Measurements from ENCODE around the gene DUSP7. TPM values are rescaled to one million over a fixed set of nuclear protein-coding genes. Genes with fewer than 3 reads are reported as not detected.
A peak's percentile ranks its signal among the peaks of the same experiment; 100 is the strongest.
"Not testable (repeated sequence)": the region's sequence is repeated elsewhere in the genome, so short reads cannot be mapped to it uniquely, and the experiment has no call there.

DUSP7 gene
- total RNA-seq, 6 experiments from 2014 or later = 31.7 to 43.3 (median 37.4) TPM

DNA sequence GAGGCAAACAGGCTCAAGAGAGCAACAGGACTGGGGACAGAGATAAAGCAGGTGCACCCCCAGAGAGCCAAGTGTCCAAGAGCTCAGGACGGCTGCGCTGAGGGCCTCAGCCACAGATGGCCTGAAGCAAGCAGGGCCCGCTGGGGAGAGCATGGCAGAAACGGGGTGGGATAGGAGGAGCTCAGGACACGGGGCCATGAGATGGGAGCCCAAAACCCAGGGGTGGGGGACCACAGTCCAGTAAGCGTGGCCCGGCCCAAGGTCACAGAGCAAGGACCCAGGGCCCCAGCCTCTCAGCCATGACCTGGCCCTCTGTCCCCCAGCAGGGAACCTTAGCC is 9.5 kb downstream of the DUSP7 start:
- no peak for DNase-seq
- no peaks in the 10 kb centered on the region for H3K9me3 Mint-ChIP-seq
- peak overlapping the region; percentile 83 for H3K4me3 Mint-ChIP-seq
- peaks cover 2% of the 10 kb centered on the region for H3K27me3 Mint-ChIP-seq (ENCODE audit: insufficient read depth)
- TF ChIP-seq, protein P1, sequence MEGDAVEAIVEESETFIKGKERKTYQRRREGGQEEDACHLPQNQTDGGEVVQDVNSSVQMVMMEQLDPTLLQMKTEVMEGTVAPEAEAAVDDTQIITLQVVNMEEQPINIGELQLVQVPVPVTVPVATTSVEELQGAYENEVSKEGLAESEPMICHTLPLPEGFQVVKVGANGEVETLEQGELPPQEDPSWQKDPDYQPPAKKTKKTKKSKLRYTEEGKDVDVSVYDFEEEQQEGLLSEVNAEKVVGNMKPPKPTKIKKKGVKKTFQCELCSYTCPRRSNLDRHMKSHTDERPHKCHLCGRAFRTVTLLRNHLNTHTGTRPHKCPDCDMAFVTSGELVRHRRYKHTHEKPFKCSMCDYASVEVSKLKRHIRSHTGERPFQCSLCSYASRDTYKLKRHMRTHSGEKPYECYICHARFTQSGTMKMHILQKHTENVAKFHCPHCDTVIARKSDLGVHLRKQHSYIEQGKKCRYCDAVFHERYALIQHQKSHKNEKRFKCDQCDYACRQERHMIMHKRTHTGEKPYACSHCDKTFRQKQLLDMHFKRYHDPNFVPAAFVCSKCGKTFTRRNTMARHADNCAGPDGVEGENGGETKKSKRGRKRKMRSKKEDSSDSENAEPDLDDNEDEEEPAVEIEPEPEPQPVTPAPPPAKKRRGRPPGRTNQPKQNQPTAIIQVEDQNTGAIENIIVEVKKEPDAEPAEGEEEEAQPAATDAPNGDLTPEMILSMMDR (IDR thresholded peaks at IDR 0.05) = no peak
- peaks cover 54% of the 10 kb centered on the region for H3K4me1 Mint-ChIP-seq (ENCODE audit: low read depth)
- H3K36me3 Mint-ChIP-seq (ENCODE audit: low read depth) = no peaks in the 10 kb centered on the region
- H3K27ac Mint-ChIP-seq = peak overlapping the region; percentile 100

DNA sequence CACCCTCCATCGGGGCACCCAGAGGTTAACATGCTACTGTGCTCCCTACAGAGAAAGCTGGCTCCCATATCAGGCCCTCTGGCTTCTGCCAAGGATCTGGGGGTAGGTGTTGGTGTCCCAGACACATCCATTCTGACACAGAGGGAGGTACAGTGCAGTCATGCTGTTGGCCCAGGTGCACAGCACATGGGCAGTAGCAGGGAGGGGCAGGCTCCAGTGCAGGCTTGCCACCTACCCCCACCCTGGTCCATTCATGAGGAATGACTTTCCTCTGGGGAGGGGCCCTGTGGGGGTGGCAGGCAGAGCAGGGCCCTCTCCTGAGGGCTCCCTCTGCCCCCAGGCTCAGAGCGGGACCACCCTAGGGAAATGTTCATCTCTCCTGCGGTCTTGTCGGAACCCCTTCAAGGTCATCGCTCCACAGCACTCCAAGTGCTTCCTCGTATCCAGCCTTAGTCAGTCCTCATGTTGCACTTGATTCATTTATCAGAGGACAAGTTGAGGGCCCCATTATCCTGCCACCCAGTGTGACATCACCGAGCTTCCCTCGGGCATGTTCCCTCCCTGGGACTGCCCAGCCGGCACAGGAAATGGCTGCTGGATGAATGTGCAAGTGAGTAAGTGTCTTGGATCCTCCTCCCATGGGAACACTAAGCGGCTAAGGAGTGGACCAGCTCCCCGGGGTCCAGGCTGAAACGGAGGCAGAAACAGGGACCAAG is 10.0 kb downstream of the DUSP7 start:
- DNase-seq = peak; percentile 99
- peak overlapping the region; percentile 83 for H3K4me3 Mint-ChIP-seq
- TF ChIP-seq, protein P1 (IDR thresholded peaks at IDR 0.05) = no peak
- no peaks in the 10 kb centered on the region for H3K36me3 Mint-ChIP-seq (ENCODE audit: low read depth)
- H3K27ac Mint-ChIP-seq = peak overlapping the region; percentile 100
- H3K9me3 Mint-ChIP-seq = no peaks in the 10 kb centered on the region
- H3K4me1 Mint-ChIP-seq (ENCODE audit: low read depth) = peaks cover 54% of the 10 kb centered on the region
- H3K27me3 Mint-ChIP-seq (ENCODE audit: insufficient read depth) = peaks cover 2% of the 10 kb centered on the region

DNA sequence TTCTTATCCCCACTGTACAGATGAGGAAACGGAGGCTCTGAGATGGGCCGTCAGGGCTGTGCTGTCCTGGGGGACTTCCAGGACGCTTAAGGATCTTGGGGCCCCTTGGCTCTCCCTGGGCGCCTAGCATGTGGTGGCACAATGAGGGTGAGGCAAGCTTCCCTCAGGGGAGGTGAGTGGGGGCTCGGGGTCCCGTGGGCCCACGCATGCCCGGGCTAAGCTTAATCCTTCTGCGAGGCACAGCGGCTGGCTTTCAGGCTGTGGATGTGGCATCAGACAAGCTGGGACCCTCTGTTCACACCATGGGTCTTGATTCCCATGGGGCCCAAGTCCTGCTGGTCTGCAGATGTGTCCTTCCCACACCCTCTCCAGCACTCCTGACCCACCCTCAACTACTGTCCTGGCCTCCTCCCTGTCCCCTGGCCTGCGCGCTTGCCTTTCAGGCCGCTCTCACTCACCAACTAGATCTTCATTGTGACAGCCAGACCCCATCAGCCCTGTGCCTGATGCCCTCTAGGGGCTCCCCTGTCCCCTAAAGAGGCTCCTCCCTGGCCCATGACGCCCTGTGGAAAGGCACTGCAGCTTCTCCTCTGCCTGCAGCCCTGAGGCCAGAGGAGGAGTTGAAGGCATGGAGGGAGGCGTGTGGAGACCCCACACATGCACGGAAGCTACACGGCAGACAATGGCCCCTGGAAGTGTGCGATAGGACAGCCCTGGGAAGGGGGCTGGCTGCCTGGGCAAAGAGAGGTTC is 11.3 kb downstream of the DUSP7 start:
- DNase-seq = no peak
- H3K27me3 Mint-ChIP-seq (ENCODE audit: insufficient read depth) = peaks cover 2% of the 10 kb centered on the region
- no peaks in the 10 kb centered on the region for H3K36me3 Mint-ChIP-seq (ENCODE audit: low read depth)
- H3K4me3 Mint-ChIP-seq = peak overlapping the region; percentile 65; the same call in 1 of the 2 replicates
- TF ChIP-seq, protein P1 (IDR thresholded peaks at IDR 0.05) = peak; percentile 39
- H3K27ac Mint-ChIP-seq = peak overlapping the region; percentile 100
- no peaks in the 10 kb centered on the region for H3K9me3 Mint-ChIP-seq
- peaks cover 60% of the 10 kb centered on the region for H3K4me1 Mint-ChIP-seq (ENCODE audit: low read depth)

DNA sequence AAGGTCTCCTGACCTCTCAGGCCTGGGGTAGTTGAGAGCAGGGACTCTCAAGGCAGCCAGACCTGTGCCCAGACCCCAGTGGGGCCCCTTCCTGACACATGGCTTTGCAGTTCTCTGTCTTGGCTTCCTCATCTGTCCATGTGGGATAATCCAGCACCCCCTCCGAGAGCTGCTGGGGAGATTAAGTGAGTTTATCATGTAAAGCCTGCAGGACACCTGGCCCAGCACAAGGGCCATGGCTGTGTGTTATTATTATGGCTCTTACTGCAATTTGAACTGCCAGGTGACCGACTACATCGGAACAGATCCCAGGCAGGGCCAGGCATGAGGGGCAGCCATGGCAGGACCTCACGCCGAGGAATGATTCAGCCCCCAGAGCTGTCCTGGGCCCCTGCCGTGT is 12.6 kb downstream of the DUSP7 start:
- no peaks in the 10 kb centered on the region for H3K36me3 Mint-ChIP-seq (ENCODE audit: low read depth)
- H3K27ac Mint-ChIP-seq = no peak overlapping the region; the same call in 1 of the 2 replicates
- H3K4me3 Mint-ChIP-seq = no peak overlapping the region
- no peaks in the 10 kb centered on the region for H3K9me3 Mint-ChIP-seq
- no peak for DNase-seq
- H3K4me1 Mint-ChIP-seq (ENCODE audit: low read depth) = peaks cover 51% of the 10 kb centered on the region
- peaks cover 2% of the 10 kb centered on the region for H3K27me3 Mint-ChIP-seq (ENCODE audit: insufficient read depth)
- TF ChIP-seq, protein P1 (IDR thresholded peaks at IDR 0.05) = no peak

DNA sequence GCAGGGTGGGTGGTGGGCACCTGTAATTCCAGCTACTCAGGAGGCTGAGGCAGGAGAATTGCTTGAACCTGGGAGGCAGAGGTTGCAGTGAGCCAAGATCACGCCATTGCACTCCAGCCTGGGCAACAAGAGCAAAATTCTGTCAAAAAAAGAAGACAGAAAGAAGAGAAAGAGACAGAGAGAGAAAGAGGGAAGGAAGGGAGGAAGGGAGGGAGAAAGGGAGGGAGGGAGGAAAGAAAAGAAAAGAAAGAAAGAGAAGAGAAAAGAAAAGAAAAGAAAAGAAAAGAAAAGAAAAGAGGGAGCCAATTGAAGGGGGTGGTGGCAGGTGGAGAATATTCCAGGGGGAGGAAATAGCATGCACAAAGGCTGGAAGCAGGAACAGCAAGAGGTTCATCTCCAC is 13.3 kb downstream of the DUSP7 start:
- not testable (repeated sequence) for DNase-seq; H3K36me3 Mint-ChIP-seq (ENCODE audit: low read depth); H3K9me3 Mint-ChIP-seq; H3K27me3 Mint-ChIP-seq (ENCODE audit: insufficient read depth); H3K27ac Mint-ChIP-seq; H3K4me3 Mint-ChIP-seq
- peaks cover 44% of the 10 kb centered on the region for H3K4me1 Mint-ChIP-seq (ENCODE audit: low read depth)

DNA sequence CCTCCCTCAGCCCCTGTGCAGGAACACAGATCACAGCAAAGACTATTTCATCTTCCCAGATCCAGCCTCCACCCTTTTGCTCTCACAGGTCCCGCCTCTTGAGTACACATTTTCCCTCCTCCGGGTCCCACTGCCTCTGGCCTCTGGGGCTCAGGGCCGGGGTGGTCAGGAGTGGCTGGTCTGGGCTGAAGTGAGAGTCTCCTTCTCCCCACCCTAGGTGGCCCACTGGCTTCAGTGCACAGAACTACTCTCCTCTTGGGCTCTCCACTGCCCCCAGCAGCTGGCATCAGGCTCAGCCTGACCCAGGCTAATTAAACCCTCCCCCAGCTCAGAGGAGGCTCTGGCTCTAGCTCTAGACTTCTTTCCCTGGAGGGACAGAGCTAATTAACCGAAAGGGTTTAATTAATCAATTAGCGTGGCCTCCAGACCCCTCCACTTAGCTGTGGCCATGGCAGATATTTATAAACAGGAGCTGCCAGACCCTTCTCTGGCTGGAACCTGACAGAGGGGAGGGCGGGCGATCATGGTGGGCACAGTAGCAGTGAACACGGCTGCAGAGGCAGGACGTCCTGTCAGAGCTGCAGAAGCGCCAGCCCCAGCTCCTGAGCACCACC is 15.1 kb downstream of the DUSP7 start:
- Mint-ChIP-seq H3K9me3 (no peaks in the 10 kb centered on the region), H3K4me3 (no peak overlapping the region), H3K36me3 (ENCODE audit: low read depth) (no peaks in the 10 kb centered on the region), H3K27me3 (ENCODE audit: insufficient read depth) (no peaks in the 10 kb centered on the region; the same call in none of the 2 replicates), H3K4me1 (ENCODE audit: low read depth) (peaks cover 29% of the 10 kb centered on the region), H3K27ac (no peak overlapping the region)
- no peak for DNase-seq
- TF ChIP-seq, protein P1 (IDR thresholded peaks at IDR 0.05) = peak; percentile 54

All from HFFc6 (cell line).